ENCODE data around the gene B4GAT1. TPM values are rescaled to one million over a fixed set of nuclear protein-coding genes. Genes with fewer than 3 reads are reported as not detected.

Gene B4GAT1
- total RNA-seq, 1 experiment from 2014 or later, result 6.7 TPM

- no peaks in the 10 kb centered on the region for H3K9me3 ChIP-seq (ENCODE audit: control insufficient read depth in 1 of 2, insufficient read depth in 1 of 2, low read depth in 1 of 2, low read length in 2 of 2)
- peak overlapping the region; percentile 73 for H3K4me2 ChIP-seq (ENCODE audit: low read length)
- no peaks in the 10 kb centered on the region for H3K79me2 ChIP-seq (ENCODE audit: insufficient read depth, low read length)
- intact Hi-C loops (cut with micrococcal nuclease), result loop anchor here (1.0 kb wide), 1 partner anchor 16 kb away; no protein-coding TSS in a partner anchor
- H2AFZ ChIP-seq (ENCODE audit: low read depth, low read length, poor library complexity, severe bottlenecking), result peak overlapping the region; percentile 42
- no peaks in the 10 kb centered on the region for H3K9me2 ChIP-seq (ENCODE audit: insufficient read depth)
- H3K9ac ChIP-seq (ENCODE audit: low read length), result peak overlapping the region; percentile 56
- H3K27me3 ChIP-seq (ENCODE audit: insufficient read depth, low read length), result no peaks in the 10 kb centered on the region
- TF ChIP-seq ATF3 (IDR thresholded peaks at IDR 0.05), result no peak
- no peak for TF ChIP-seq JUND (IDR thresholded peaks at IDR 0.05)
- no peak for TF ChIP-seq ZNF274 (IDR thresholded peaks at IDR 0.05; ENCODE audit: low read depth, low read length)
- no peak for TF ChIP-seq EGR1 (IDR thresholded peaks at IDR 0.05; ENCODE audit: low read depth)
- peak; percentile 67 for TF ChIP-seq YY1 (IDR thresholded peaks at IDR 0.05; ENCODE audit: extremely low read depth, insufficient replicate concordance, low read depth, low read length)
- TF ChIP-seq, protein P1, sequence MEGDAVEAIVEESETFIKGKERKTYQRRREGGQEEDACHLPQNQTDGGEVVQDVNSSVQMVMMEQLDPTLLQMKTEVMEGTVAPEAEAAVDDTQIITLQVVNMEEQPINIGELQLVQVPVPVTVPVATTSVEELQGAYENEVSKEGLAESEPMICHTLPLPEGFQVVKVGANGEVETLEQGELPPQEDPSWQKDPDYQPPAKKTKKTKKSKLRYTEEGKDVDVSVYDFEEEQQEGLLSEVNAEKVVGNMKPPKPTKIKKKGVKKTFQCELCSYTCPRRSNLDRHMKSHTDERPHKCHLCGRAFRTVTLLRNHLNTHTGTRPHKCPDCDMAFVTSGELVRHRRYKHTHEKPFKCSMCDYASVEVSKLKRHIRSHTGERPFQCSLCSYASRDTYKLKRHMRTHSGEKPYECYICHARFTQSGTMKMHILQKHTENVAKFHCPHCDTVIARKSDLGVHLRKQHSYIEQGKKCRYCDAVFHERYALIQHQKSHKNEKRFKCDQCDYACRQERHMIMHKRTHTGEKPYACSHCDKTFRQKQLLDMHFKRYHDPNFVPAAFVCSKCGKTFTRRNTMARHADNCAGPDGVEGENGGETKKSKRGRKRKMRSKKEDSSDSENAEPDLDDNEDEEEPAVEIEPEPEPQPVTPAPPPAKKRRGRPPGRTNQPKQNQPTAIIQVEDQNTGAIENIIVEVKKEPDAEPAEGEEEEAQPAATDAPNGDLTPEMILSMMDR (IDR thresholded peaks at IDR 0.05 in 2 of 3, conservative IDR thresholded peaks at IDR 0.05 in 1 of 3; ENCODE audit: borderline replicate concordance in 1 of 3, insufficient read depth in 1 of 3, low read depth in 2 of 3, low read length in 2 of 3), result peak in 2 of 3 experiments; percentile 92 to 97; a peak in 4 of 6 replicates
- no peak for TF ChIP-seq SP1 (IDR thresholded peaks at IDR 0.05; ENCODE audit: low read depth)
- TF ChIP-seq REST (IDR thresholded peaks at IDR 0.05; ENCODE audit: low read depth), result no peak
- TF ChIP-seq POLR2AphosphoS5 (IDR thresholded peaks at IDR 0.05; ENCODE audit: low read depth, low read length), result peak; percentile 15; the same call in 1 of the 2 replicates
- RAD21 ChIA-PET (ENCODE audit: low non-redundant PET in 1 of 2, low total read pairs in 2 of 2, uncharacterized antibody in 2 of 2, unreplicated experiment in 2 of 2), result interaction anchor here in 1 of 2 experiments (1.9 kb wide), 1 partner anchor 16 kb away, joined by 6 read pairs; no protein-coding TSS in a partner anchor
- DNase-seq (ENCODE audit: low read depth, low spot score), result peak; percentile 54
- ATAC-seq, result peak; percentile 86
- peak overlapping the region; percentile 41 for H3K27ac ChIP-seq (ENCODE audit: low read depth, low read length)
- POLR2A ChIA-PET, result interaction anchor here (1.0 kb wide), 1 partner anchor 16 kb away, joined by 3 read pairs; no protein-coding TSS in a partner anchor
- H4K20me1 ChIP-seq (ENCODE audit: insufficient read depth), result no peaks in the 10 kb centered on the region
- H3K36me3 ChIP-seq (ENCODE audit: control insufficient read depth in 1 of 2, insufficient read depth in 2 of 2, low read length in 2 of 2), result peaks cover 0 to 13% of the 10 kb centered on the region in 2 experiments; a peak in 1 of 4 replicates
- peak overlapping the region in 1 of 2 experiments; percentile 21; a peak in 1 of 4 replicates for H3K4me3 ChIP-seq (replicated peaks in 1 of 2; ENCODE audit: low read depth in 1 of 2, low read length in 2 of 2)
- BruUV-seq (replicated peaks), result no TSS peak
- CTCF ChIA-PET, result interaction anchor here (3.7 kb wide), 1 partner anchor 16 kb away, joined by 42 read pairs; no protein-coding TSS in a partner anchor
- peaks cover 17 to 57% of the 10 kb centered on the region in 2 experiments for H3K4me1 ChIP-seq (ENCODE audit: control insufficient read depth in 1 of 2, insufficient read depth in 2 of 2, low read length in 2 of 2)
Observed at GRCh38 chr11:66328302-66329144, 18.9 kb downstream of the B4GAT1 start.
